ENCODE results near the gene HSFX2.
"Not testable (repeated sequence)": the region's sequence is repeated elsewhere in the genome, so short reads cannot be mapped to it uniquely, and the experiment has no call there.

GRCh38 chrX:149551939-149552248 lies 43.2 kb downstream of the HSFX2 start:
- not testable (repeated sequence) for TF ChIP-seq CTCF (conservative IDR thresholded peaks at IDR 0.05); ZFX (IDR thresholded peaks at IDR 0.05)

Data from C4-2B (cell line).